ENCODE measurements around the gene PLEKHA1.

- TF ChIP-seq CTCF (IDR thresholded peaks at IDR 0.05) (no peak), POLR2A (IDR thresholded peaks at IDR 0.05) (no peak)
These were observed 7.2 kb downstream of the PLEKHA1 start for GRCh38 chr10:122381680-122382079.

Data from adrenal gland (tissue), 5 donors.